GM12878 (cell line): ENCODE results near the gene PTTG1.

Source experiments
- ATF7 ChIP-seq: fragments of 450-650 bp; IDR thresholded peaks from 2 replicates; pipeline ENCODE4 v1.6.1; 2016; ENCODE audit warnings: low read depth, mild to moderate bottlenecking
- CEBPB ChIP-seq, 2 experiments: fragments of 150-350 bp in 1 of 2; IDR thresholded peaks; 2 replicates each; pipeline ENCODE4 v1.6.1; 2012 to 2014; ENCODE audit warnings: low read depth in 2 of 2, low read length in 2 of 2, borderline replicate concordance in 1 of 2, inconsistent platforms in 1 of 2
- CTCF ChIP-seq, 3 experiments: IDR thresholded peaks in 2 of 3; conservative IDR thresholded peaks in 1 of 3; 2 replicates each; pipeline ENCODE4 v1.5.1; 2011; ENCODE audit warnings: low read depth in 3 of 3, low read length in 3 of 3, mild to moderate bottlenecking in 3 of 3, control low read depth in 2 of 3, moderate library complexity in 2 of 3, inconsistent platforms in 1 of 3, mixed read lengths in 1 of 3; ENCODE audit not compliant: control insufficient read depth in 2 of 3, insufficient read depth in 1 of 3; ENCODE audit errors: extremely low read depth in 1 of 3
- MAX ChIP-seq: IDR thresholded peaks from 2 replicates; pipeline ENCODE4 v1.6.1; 2012; ENCODE audit warnings: low read depth, low read length, improper control_type of control experiment
- POLR2A ChIP-seq: IDR thresholded peaks from 2 replicates; pipeline ENCODE4 v1.6.1; 2011; ENCODE audit warnings: low read depth, mild to moderate bottlenecking, low read length
- POLR2AphosphoS5 ChIP-seq: IDR thresholded peaks from 2 replicates; pipeline ENCODE4 v1.6.1; 2011; ENCODE audit warnings: mild to moderate bottlenecking, low read length, inconsistent platforms
- PRDM15 ChIP-seq: fragments of 450-650 bp; formaldehyde crosslinking; IDR thresholded peaks from 2 replicates; pipeline ENCODE4 v1.4.0; 2020; ENCODE audit warnings: mild to moderate bottlenecking, moderate library complexity
- RBBP5 ChIP-seq: fragments of 200-600 bp; sonication (generic); conservative IDR thresholded peaks from 2 replicates; pipeline ENCODE4 v1.6.1; 2016
- RELA ChIP-seq: fragments of 450-650 bp; IDR thresholded peaks from 2 replicates; pipeline ENCODE4 v1.8.0; 2014; ENCODE audit warnings: borderline replicate concordance; ENCODE audit not compliant: partially characterized antibody
- REST ChIP-seq: IDR thresholded peaks from 2 replicates; pipeline ENCODE4 v1.6.1; 2012; ENCODE audit warnings: mild to moderate bottlenecking, low read depth, low read length
- TAF1 ChIP-seq: IDR thresholded peaks from 2 replicates; pipeline ENCODE4 v1.6.1; 2011; ENCODE audit warnings: mild to moderate bottlenecking, low read depth, low read length, borderline replicate concordance
- ZBTB4 ChIP-seq: fragments of 450-650 bp; formaldehyde crosslinking; IDR thresholded peaks from 2 replicates; pipeline ENCODE4 v1.4.0; 2022; ENCODE audit warnings: mild to moderate bottlenecking, moderate library complexity

GRCh38 chr5:160375701-160376100, 46.0 kb upstream of the PTTG1 start:
- TF ChIP-seq ZBTB4 (CRISPR knock-in tag) (no peak), POLR2AphosphoS5 (no peak), PRDM15 (CRISPR knock-in tag) (no peak), CEBPB (IDR thresholded peaks at IDR 0.05; ENCODE audit: borderline replicate concordance in 1 of 2, low read depth in 2 of 2, low read length in 2 of 2) (no peak), POLR2A (no peak), CTCF (IDR thresholded peaks at IDR 0.05 in 2 of 3, conservative IDR thresholded peaks at IDR 0.05 in 1 of 3; ENCODE audit: control insufficient read depth in 2 of 3, extremely low read depth in 1 of 3, insufficient read depth in 1 of 3, low read depth in 3 of 3, low read length in 3 of 3) (no peak), MAX (no peak), RBBP5 (no peak), TAF1 (no peak), RELA (no peak), REST (no peak), ATF7 (no peak)
